K562 (cell line): ENCODE data around the gene PHF20. TPM values are rescaled to one million over a fixed set of nuclear protein-coding genes. Genes with fewer than 3 reads are reported as not detected.

Experiments
- ATAC-seq: fragments of 200-7000 bp; cut with Tn5 transposase; 3 replicates; pipeline ENCODE4 v1.9.1; 2020; ENCODE audit warnings: moderate library complexity
- BruUV-seq: library from RNA; stranded (reverse); fragments of 400-500 nt; replicated peaks from 2 replicates; lab custom pipeline; 2021; lab: Mats Ljungman, UMichigan
- CTCF ChIA-PET: fragments of 300-600 bp; formaldehyde crosslinking; extraction: SDS; loops from one replicate; lab custom pipeline; 2021; ENCODE audit warnings: low intra/inter-chr PET ratio; lab: Yijun Ruan, JAX
- POLR2A ChIA-PET: fragments of 300-600, 350-650 bp; sonication (Branson Sonifier 250); formaldehyde crosslinking; extraction: SDS; loops from one replicate; lab custom pipeline; 2021; ENCODE audit warnings: antibody characterized with exemption, inconsistent platforms; lab: Yijun Ruan, JAX
- DNase-seq, 4 experiments: peaks; one replicate each; pipeline versions ENCODE4 v3.0.0 to v3.0.0-alpha.2; 2011 to 2018; ENCODE audit warnings: low spot score in 3 of 4, mixed read lengths in 3 of 4; ENCODE audit errors: extremely low read depth in 1 of 4
- FAIRE-seq: peaks from 2 replicates; lab custom pipeline; 2011; peaks lifted over from hg19 to GRCh38; lab: Jason Lieb, UNC
- H2AFZ ChIP-seq: 2 replicates; pipeline ENCODE4 v1.6.0; 2011; ENCODE audit warnings: low read depth, low read length, control low read depth, inconsistent platforms
- H3K27ac ChIP-seq: fragments of 200-600 bp; 3 replicates; pipeline ENCODE4 v1.8.0; 2011; ENCODE audit warnings: low read depth, mild to moderate bottlenecking, control low read depth, inconsistent platforms, low read length, moderate library complexity, mixed read lengths; ENCODE audit errors: extremely low read depth
- H3K27me3 ChIP-seq, 2 experiments: fragments of 300-600 bp in 1 of 2; 2 replicates in 1 of 2; 3 replicates in 1 of 2; pipeline versions ENCODE4 v1.6.0 to v1.8.0; 2011; ENCODE audit warnings: inconsistent platforms in 2 of 2, low read length in 2 of 2, mild to moderate bottlenecking in 1 of 2, mixed read lengths in 1 of 2, moderate library complexity in 1 of 2; ENCODE audit not compliant: control insufficient read depth in 2 of 2, insufficient read depth in 2 of 2
- H3K36me3 ChIP-seq: fragments of 300-600 bp; 3 replicates; pipeline ENCODE4 v1.8.0; 2011; ENCODE audit warnings: mild to moderate bottlenecking, low read length, inconsistent platforms; ENCODE audit not compliant: control insufficient read depth, insufficient read depth
- H3K4me1 ChIP-seq, 2 experiments: fragments of 200-600 bp in 1 of 2; replicated peaks in 1 of 2; 2 replicates in 1 of 2; 3 replicates in 1 of 2; pipeline versions ENCODE4 v1.5.1 to v1.8.0; 2011; ENCODE audit warnings: inconsistent platforms in 2 of 2, low read length in 2 of 2, mild to moderate bottlenecking in 1 of 2, mixed read lengths in 1 of 2, moderate library complexity in 1 of 2; ENCODE audit not compliant: control insufficient read depth in 2 of 2, insufficient read depth in 2 of 2
- H3K4me2 ChIP-seq: 2 replicates; pipeline ENCODE4 v1.6.1; 2011; ENCODE audit warnings: low read length, control low read depth, inconsistent platforms, mixed read lengths; ENCODE audit not compliant: insufficient read depth
- H3K4me3 ChIP-seq: fragments of 200-600 bp; sonication (generic), shearing (Covaris generic); 2 replicates; pipeline ENCODE4 v1.5.1; 2016; ENCODE audit warnings: control low read depth, inconsistent platforms
- H3K79me2 ChIP-seq: fragments of 200-600 bp; 3 replicates; pipeline ENCODE4 v1.8.0; 2011; ENCODE audit warnings: low read length, inconsistent platforms; ENCODE audit not compliant: control insufficient read depth, insufficient read depth
- H3K9ac ChIP-seq, 2 experiments: 2 replicates each; pipeline versions ENCODE4 v1.6.0 to v1.6.1; 2011; ENCODE audit warnings: low read depth in 2 of 2, low read length in 2 of 2, control low read depth in 1 of 2, inconsistent platforms in 1 of 2, mild to moderate bottlenecking in 1 of 2, mixed read lengths in 1 of 2; ENCODE audit not compliant: insufficient read depth in 1 of 2
- H3K9me1 ChIP-seq: one replicate; pipeline ENCODE4 v1.6.0; 2011; ENCODE audit warnings: inconsistent platforms, mild to moderate bottlenecking, low read length, moderate library complexity; ENCODE audit not compliant: control insufficient read depth, insufficient read depth
- H3K9me3 ChIP-seq: replicated peaks from 2 replicates; pipeline ENCODE4 v1.5.1; 2011; ENCODE audit warnings: low read depth, low read length, inconsistent platforms; ENCODE audit not compliant: control insufficient read depth, insufficient read depth
- H4K20me1 ChIP-seq: replicated peaks from 2 replicates; pipeline ENCODE4 v1.6.1; 2011; ENCODE audit warnings: low read length, inconsistent platforms, mixed read lengths; ENCODE audit not compliant: control insufficient read depth, insufficient read depth
- ATF4 ChIP-seq: fragments of 450-650 bp; formaldehyde crosslinking; IDR thresholded peaks from 2 replicates; pipeline ENCODE4 v1.4.0; 2022; ENCODE audit warnings: mild to moderate bottlenecking, moderate library complexity
- BCL6 ChIP-seq: fragments of 250-450 bp; sonication (Bioruptor Pico); IDR thresholded peaks from 2 replicates; pipeline ENCODE4 v1.4.0; 2020
- EP400 ChIP-seq: fragments of 450-650 bp; IDR thresholded peaks from 2 replicates; pipeline ENCODE4 v1.6.1; 2017; ENCODE audit warnings: antibody characterized with exemption, mild to moderate bottlenecking, moderate library complexity
- FOXP4 ChIP-seq: sonication (generic); formaldehyde crosslinking; IDR thresholded peaks from 2 replicates; pipeline ENCODE4 v1.8.0; 2022; ENCODE audit warnings: mild to moderate bottlenecking, missing genetic modification reagents, borderline replicate concordance
- HNRNPLL ChIP-seq: fragments of 200-400 bp; formaldehyde crosslinking; IDR thresholded peaks from 2 replicates; pipeline ENCODE4 v1.6.1; 2017; ENCODE audit warnings: low read length, low read depth, mild to moderate bottlenecking; ENCODE audit not compliant: poor library complexity, severe bottlenecking
- ID3 ChIP-seq, 2 experiments: fragments of 250-450 bp in 1 of 2; fragments of 450-650 bp in 1 of 2; sonication (Bioruptor Pico) in 1 of 2; IDR thresholded peaks; 2 replicates each; pipeline versions ENCODE4 v1.6.1 to v1.8.0; 2016 to 2021; ENCODE audit warnings: mild to moderate bottlenecking in 2 of 2, moderate library complexity in 2 of 2, missing compliant biosample characterization in 1 of 2, missing genetic modification characterization in 1 of 2
- MBD1 ChIP-seq: fragments of 250-450 bp; sonication (Bioruptor Pico); IDR thresholded peaks from 2 replicates; pipeline ENCODE4 v1.8.0; 2022; ENCODE audit warnings: inconsistent platforms
- MCM2 ChIP-seq: fragments of 450-650 bp; IDR thresholded peaks from 2 replicates; pipeline ENCODE4 v1.6.1; 2017; ENCODE audit warnings: low read depth, mild to moderate bottlenecking
- NFATC3 ChIP-seq: fragments of 450-650 bp; IDR thresholded peaks from 2 replicates; pipeline ENCODE4 v1.6.1; 2017; ENCODE audit warnings: mild to moderate bottlenecking
- NFIC ChIP-seq: fragments of 450-650 bp; IDR thresholded peaks from 2 replicates; pipeline ENCODE4 v1.6.1; 2017; ENCODE audit warnings: mild to moderate bottlenecking, inconsistent platforms
- VEZF1 ChIP-seq: fragments of 200-800 bp; sonication (Bioruptor generic); IDR thresholded peaks from 2 replicates; pipeline ENCODE4 v1.6.1; 2017; ENCODE audit warnings: missing genetic modification characterization, missing compliant biosample characterization
- XRCC5 ChIP-seq: fragments of 200-400 bp; formaldehyde crosslinking; IDR thresholded peaks from 2 replicates; pipeline ENCODE4 v1.6.1; 2017; ENCODE audit warnings: low read depth, mild to moderate bottlenecking, low read length
- WGBS: fragments of 100-300 bp; shearing (Covaris generic); methylation state at CpG from one replicate; pipeline ENCODE4 v1.1.6; 2016; ENCODE audit warnings: low coverage, mixed read lengths; ENCODE audit not compliant: insufficient coverage; ENCODE audit errors: missing lambda C conversion rate; 5-methylcytosine and 5-hydroxymethylcytosine counted together
- in situ Hi-C: fragments of 300-500 bp; cut with MboI; formaldehyde crosslinking; loops from 4 replicates; pipeline ENCODE4 v1.15.0; 2018; ENCODE audit warnings: inconsistent platforms, mixed read lengths
- intact Hi-C: fragments of 100-400 bp; cut with micrococcal nuclease; formaldehyde crosslinking; loops from 2 replicates; pipeline ENCODE4 v1.14.2; 2022
- polyA plus RNA-seq, 8 experiments: library from polyadenylated mRNA; depleted of rRNA in 4 of 8; stranded (reverse) in 5 of 8; unstranded in 3 of 8; fragments of >200 nt; fragmentation: Nextera tagmentation in 2 of 8; fragmentation: Illumina TruSeq in 1 of 8; extraction: Ambion mirVana in 2 of 8; extraction: Trizol in 1 of 8; gene quantifications; 2 replicates each; pipeline versions ENCODE4 v1.2.1 to v1.2.3, GENCODE V29; 2011 to 2014; ENCODE audit warnings: inconsistent platforms in 1 of 8, missing spikeins in 1 of 8
- total RNA-seq, 7 experiments: library from RNA; depleted of rRNA in 6 of 7; stranded (reverse); fragments of >200 nt in 6 of 7; fragmentation: Illumina TruSeq in 2 of 7; extraction: Trizol in 2 of 7; gene quantifications; 2 replicates each; pipeline versions ENCODE4 v1.2.1 to v1.2.3, GENCODE V29; 2011 to 2021; ENCODE audit warnings: low replicate concordance in 1 of 7

Gene PHF20
- total and polyA plus RNA-seq, 9 of the 15 experiments (the other 6 are each of a cell fraction or from before 2014, with no cell fraction given), result 49.9 to 196 (median 70.7) TPM

- FAIRE-seq, result no peak
- H3K4me3 ChIP-seq, result no peak overlapping the region
- no peak for ATAC-seq
- H3K4me2 ChIP-seq, result no peak overlapping the region
- H3K9me1 ChIP-seq, result no peaks in the 10 kb centered on the region
- H3K9me3 ChIP-seq, result no peaks in the 10 kb centered on the region
- no TSS peak for BruUV-seq
- ChIA-PET CTCF (no interaction called here), POLR2A (interaction anchor here (0.9 kb wide), 1 partner anchor 9 kb away, joined by 3 read pairs; no protein-coding TSS in a partner anchor)
- H3K27me3 ChIP-seq, result no peaks in the 10 kb centered on the region
- H3K9ac ChIP-seq, result no peak overlapping the region
- peaks cover 11% of the 10 kb centered on the region; the same call in 2 of the 3 replicates for H3K36me3 ChIP-seq
- peaks cover 19% of the 10 kb centered on the region for H3K79me2 ChIP-seq
- in situ Hi-C loops (no loop called here), intact Hi-C loops (no loop called here)
- WGBS, result 72% methylated on average over 3 of the region's 3 CpGs
- no peaks in the 10 kb centered on the region for H4K20me1 ChIP-seq
- H3K27ac ChIP-seq, result no peak overlapping the region
- no peak for DNase-seq
- no peak overlapping the region for H2AFZ ChIP-seq
- H3K4me1 ChIP-seq, result peaks cover 9 to 20% of the 10 kb centered on the region in 2 experiments
- TF ChIP-seq BCL6 (no peak), EP400 (no peak), VEZF1 (no peak), MCM2 (no peak), MBD1 (no peak), XRCC5 (no peak), FOXP4 (CRISPR knock-in tag) (no peak), ATF4 (CRISPR knock-in tag) (no peak), HNRNPLL (no peak), ID3 (CRISPR knock-in tag; IDR thresholded peaks at IDR 0.05) (no peak), ID3 (tag; IDR thresholded peaks at IDR 0.05) (no peak), NFATC3 (no peak), NFIC (no peak)
Observed at GRCh38 chr20:35828434-35828833, 56.6 kb downstream of the PHF20 start.
